T1000 (cell line): ENCODE data around the gene TCOF1.

Experiments
- DNase-seq: peaks from one replicate; lab custom pipeline; 2025; ENCODE audit warnings: mixed read lengths; lab: John Stamatoyannopoulos, UW

TCOF1 gene

DNA sequence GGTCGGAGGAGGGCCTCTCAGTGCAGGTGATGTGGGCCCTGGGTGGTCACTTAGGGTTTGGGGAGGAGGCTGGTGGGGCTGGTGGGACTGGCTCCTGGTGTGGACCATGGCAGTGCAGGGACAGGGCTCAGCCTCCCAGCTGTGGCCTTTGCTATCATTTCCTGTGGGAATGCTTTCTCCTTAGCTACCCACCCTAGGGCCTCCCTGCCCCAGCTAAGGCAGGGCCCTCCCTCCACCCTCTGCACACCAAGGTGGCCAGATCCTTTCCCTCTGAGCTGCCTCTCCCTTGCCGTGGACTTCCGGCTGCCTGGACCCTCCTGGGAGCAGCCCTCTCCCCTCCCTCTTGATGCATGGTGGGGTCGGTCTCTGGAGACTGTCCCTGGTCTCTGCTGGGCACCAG, 32.1 kb upstream of the TCOF1 start:
- no peak for DNase-seq

DNA sequence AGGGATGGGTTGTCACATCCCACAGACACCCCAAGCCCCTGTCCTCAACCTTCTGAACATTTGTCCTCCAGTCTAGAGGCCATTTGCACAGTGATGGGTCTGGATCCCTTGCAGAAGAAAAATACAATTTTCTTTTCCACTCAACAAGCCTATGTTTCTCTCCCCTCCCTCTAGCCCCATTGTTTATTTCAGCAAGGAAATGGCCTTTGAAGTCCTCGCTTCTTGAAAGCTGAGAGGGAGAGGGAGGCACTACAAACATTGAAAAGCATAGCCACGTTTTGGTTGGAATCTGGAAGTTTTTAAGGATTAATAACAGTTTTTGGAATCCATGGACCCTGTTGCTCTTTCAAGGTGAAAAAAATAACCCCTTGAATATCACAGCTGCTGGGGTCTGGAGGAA, 30.8 kb upstream of the TCOF1 start:
- DNase-seq: no peak

DNA sequence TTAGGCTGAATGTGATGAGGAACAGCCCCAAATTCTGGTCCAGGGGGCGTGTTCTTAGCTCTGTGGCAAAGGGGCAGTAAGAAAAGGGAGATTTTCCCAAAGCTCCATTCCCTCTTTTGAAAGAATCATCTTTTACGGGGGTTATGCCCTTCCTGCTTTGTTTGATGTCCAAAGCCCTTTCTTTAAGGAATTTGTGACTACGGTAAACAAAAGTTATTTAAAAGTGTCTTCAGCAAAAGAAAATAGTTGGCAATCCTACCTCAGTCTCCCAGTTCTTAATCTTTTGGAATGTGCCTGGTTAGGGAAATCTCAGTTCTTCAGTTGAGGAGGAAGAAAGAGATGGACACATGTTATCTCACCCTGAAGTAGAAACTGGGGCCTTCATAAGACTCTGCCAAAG, 30.4 kb upstream of the TCOF1 start:
- no peak for DNase-seq

DNA sequence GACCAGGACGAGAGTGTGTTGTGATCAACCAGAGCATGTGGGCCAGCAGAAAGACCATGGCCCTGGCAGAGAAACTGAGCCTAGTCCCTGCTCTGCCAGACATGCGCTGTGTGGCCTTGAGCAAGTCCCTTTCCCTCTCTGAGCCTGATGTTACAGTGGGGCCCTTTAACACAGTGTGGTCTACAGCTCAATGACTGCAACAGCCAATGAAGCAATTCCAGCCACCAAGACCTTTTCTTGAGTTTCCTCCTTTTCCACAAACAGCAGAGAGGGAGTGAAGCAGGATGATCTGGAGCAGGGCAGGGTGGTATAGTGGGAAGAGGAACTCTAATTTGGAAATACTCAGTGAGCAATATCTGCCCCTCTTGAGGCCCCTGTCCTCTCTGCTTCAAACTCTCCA, 29.0 kb upstream of the TCOF1 start:
- no peak for DNase-seq

DNA sequence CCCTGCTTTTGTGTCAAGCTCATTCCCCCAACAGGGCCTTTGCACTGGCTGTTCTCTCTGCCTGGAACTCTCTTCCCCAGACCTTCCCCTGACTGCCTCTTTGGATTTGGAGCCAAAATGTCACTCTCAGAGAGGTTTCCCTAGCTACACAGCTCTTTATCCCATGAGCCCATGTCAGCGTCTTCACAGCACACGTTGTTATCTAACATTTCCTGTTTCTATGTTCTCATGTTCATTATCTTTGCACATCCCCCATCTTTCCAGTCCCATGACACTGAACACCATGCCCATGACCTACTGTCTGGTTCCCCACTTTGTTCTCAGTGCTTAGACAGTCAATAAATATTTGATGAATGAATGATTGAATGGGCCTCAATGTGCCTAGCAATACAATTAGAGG, 28.5 kb upstream of the TCOF1 start:
- DNase-seq: no peak

DNA sequence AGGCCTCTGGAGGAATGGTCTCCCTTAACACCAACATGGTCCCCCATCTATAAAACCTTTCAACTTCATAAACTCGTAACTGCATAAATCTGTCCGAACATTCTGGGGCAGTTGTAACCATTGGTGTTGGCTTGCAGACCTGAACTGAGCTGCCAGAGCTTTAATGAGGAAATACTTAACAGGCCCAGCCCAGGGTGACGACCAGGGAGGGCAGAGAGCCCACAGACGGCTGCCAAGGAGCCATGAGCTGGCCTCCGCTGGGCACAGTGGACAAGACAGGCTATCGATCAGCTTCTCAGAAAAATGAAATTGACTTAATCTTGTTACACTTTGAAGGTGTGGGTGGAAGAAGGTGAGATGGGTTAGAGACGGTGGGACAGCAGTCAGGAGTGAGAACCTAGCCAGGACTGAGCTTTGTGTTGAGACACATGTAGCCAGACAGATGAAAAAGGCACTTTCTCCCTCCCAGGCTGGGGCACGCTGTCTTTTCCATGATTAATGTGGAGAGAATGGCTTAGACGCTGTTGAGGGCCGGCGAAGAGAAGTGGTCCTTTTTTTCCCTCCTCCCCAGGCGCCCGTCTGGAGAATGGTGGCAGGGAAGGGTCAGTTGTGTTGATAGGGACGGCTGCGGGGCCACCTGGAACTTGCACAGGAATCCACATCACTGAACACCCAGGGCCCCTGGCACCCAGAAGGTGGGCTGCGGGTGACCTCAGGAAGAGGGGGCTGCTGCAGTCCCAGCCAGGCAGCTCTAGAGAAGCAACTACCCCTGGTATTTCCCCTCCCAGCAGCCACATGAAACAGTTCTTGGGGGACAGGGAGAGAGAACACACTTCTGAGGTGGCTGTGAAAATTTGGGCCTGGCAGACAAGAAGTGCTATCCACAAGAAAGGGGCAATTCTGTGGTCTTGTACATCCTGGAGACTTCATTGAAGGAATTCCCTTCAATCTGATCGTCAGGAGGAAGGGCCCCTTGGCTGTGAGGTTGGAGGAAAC, 27.3 kb upstream of the TCOF1 start:
- DNase-seq: no peak

DNA sequence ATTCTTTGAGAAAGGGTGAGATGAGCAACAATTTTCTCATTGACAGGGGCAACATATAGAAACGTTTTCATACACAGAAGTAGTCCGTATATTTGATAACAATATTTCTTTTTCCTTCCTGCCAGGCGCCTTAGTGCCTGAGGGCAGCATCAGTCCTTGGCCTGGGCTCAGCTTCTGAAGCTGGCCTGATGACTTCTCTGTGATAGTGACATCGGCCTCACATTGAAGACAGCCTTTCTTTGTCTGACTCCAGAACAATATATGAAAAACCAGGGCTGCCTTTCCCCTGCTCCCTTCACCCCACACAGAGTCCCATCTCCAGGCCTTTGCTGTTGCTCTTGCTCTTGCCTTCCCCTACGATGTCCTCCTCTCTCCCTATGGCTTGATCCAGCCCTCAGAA, 24.1 kb upstream of the TCOF1 start:
- no peak for DNase-seq

DNA sequence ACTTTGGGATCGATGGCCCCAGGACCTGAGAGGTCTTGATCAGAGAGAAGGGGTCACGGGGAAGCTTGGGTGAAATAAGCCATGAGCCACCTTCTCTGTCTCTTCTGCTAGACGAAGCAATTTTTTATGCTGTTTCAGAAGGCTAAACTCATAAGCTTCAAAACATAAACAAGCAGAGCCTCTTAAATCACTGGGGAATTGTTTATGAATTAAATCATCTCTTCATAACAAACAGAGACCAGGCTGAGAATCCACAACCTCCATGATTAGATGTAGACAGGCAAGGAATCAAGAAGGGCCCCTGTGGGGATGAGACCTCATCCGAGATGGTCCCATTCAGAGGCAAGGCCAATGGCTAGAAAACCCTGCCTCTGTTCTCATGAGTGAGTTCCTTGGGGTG, 21.7 kb upstream of the TCOF1 start:
- DNase-seq: no peak

DNA sequence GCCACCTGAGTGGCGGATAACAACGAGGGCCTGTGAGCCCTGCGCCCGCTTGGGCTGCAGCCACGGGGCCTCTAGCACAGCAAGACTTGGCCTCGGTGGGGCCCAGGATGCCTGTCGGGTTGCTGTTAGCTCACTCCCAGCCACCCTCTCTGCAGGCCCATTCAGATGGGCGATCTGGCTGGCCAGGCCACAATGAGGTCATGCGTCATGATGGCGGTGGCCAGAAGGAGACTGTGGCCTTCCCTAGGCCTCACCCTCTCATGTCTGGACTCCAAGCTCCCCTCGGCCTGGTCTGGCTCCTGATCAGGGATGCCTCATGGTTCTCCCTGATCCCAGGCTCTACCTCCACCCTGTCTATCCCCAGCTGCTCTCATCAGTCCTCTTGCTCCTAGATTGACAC, 19.0 kb upstream of the TCOF1 start:
- DNase-seq: no peak

DNA sequence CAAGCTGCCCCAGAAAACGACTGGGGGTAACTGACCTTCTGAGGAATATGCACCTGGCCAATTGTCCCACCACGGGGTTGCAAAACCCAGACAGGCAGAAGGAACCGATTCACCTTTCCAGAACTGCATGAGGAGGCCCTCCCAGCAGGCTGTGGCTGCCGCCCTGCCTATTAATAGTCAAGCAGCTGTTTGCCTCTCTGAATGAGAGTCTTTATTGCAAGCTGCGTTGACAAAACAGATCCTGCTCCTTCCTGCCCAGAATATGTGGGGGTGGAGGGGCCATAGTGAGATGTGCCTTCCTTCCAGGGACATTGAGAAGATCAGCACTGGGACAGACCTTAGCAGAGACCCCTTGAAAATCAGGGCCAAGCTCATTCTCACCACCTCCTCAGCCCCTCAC, 18.3 kb upstream of the TCOF1 start:
- no peak for DNase-seq

DNA sequence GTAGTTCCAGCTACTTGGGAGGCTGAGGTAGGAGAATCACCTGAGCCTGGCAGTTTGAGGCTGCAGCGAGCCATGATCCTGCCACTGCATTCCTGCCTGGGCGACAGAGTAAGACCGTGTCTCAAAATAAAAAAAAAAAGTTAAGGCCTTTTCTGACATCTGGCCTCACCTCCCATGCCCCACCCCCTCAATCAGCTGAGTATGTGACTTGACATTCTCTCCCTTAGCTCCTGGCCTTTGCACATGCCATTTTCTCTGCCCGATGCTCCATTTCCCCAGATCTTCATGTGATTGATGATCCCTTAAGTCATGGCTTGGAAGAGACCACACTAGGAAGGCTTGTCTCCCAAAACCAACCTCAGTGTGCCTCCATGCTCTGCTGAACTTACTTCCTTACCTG, 17.7 kb upstream of the TCOF1 start:
- no peak for DNase-seq

DNA sequence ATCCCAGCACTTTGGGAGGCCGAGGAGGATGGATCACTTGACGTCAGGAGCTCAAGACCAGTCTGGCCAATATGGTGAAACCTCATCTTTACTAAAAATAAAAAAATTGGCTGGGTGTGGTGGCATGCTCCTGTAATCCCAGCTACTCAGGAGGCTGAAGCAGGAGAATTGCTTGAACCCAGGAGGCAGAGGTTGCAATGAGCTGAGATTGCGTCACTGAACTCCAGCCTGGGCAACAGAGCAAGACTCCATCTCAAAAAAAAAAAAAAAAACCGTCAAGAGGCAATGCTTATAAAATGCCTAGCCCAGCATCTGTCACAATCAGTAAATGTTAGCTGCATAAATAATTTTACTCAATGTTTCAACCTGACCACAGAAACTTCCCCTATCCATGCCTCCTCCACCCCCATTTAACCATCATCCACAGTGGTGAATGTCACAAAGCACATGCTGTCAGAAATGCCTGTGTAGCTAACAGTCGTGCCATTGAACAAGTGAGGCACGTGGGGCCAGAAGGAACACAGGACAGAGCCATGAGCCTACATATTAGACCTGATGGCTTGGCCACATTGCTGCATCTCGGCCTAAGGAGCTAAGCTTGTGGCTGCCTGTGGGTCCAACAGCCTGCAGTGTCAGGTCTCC, 16.8 kb upstream of the TCOF1 start:
- no peak for DNase-seq

DNA sequence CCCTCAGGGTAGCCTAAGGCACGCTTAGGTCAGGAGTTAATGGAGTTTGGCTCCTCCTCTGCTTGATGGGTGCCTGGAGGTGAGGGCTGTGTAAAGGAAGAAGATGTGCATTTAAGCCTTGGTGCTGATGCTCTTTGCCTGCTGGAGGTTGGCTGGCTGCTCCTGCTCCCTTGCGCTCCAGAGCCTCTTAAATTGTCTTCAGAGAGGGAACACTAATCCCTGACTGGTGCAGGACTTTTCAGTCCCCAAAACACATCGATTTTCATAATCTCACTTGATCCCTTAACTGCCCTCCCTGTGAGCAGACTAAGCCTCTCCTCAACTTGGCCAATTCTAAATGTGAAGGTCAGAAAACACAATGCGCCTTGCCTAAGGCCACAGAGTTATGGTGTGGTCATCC, 16.2 kb upstream of the TCOF1 start:
- DNase-seq: no peak

DNA sequence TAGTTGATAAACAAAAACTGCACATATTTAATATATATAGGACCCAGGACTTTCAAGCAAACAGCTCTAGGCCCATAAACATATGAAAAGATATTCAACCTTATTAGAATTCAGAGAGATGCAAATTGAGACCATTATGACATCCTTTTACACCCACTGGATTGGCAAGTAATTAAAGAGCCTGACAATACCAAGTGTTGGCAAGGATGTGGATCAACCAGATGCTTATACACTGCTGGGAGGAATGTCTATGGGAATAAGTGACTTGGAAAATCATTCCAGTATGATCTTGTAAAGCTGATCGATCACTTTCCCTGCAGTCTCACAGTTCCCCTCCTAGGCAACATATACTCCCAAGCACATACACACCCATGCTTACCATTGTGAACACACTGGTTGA, 15.5 kb upstream of the TCOF1 start:
- no peak for DNase-seq

DNA sequence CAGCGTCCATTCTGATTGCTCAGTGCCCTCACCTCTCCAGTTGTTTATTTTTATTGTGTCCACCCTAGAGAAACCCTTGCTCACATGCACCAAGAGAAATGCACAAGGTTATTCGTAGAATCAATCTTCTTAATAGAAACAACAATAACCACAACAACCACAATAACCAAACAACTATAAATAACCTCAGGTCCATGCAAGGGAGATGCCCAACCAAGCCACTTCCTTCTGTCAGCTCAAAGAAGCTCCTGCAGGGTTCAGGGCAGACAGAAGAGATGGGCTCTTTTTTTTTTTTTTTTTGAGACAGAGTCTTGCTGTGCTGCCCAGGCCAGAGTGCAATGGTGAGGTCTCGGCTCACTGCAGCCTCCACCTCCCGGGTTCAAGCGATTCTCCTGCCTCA, 14.9 kb upstream of the TCOF1 start:
- no peak for DNase-seq

DNA sequence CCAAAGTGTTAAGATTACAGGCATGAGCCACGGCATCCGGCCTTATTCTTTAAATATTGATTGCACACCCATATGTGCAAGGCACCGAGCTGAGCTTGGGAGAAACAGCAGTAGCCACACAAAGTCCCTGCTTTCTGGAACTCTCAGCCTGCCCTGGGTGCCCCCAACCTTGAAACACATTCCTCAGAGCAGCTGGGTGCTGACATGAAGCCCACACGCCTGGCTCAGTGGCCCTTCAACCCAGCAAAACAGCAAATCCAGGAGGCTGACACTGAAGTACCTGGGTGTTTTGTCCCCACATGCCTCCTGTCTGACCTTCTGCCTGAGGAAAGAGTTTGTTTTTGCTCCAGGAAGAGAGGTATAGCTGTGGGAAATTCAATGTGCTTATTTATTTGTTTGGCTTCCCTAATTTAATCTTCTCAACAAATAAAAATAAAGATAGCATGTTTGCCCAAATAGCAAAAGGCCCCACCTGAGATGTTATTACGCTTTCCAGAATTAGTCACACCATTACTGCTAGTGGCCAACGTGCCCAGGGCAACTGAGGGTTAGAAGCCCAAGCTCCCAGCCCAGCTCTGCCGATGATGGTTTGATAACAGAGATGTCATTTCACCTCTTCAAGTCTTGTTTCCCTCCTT, 13.4 kb upstream of the TCOF1 start:
- DNase-seq: no peak

DNA sequence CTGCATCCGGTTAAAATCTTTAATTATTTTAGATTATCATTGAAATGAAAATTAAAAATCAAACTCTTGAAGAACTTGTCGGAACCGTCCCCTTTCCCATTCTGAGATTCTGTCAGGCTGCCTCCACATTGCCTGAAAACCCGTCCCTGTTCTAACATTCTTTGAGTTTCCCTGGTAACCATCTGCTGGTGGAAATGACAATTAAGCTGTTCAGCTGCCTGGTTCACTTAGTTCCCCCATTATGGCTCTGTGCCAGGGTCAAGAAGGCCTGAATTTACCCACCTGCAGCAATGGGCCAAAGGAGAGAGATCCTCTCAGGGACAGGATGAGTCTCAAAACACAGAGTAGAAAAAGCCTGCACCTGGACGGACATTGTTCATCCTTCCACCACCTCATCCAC, 11.8 kb upstream of the TCOF1 start:
- DNase-seq: no peak

DNA sequence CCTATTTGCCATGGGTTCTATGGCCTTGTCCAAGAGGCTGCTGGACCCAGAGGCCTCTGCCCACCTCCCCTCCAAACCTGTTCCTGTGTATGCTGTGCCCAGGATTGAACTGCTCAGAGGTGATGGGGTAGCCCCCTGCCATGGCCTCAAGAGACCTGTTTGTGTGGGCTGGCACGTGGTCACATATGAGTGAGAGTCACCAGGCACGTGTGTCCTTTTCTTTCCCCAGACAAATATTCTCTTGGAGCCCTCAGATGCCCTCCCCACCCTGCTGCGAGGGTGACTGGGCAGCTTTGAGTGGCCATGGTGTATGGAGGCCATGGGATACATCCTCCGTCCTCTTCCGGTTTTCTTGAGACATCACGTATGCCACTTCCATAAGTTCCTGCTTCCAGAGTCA, 10.9 kb upstream of the TCOF1 start:
- no peak for DNase-seq

DNA sequence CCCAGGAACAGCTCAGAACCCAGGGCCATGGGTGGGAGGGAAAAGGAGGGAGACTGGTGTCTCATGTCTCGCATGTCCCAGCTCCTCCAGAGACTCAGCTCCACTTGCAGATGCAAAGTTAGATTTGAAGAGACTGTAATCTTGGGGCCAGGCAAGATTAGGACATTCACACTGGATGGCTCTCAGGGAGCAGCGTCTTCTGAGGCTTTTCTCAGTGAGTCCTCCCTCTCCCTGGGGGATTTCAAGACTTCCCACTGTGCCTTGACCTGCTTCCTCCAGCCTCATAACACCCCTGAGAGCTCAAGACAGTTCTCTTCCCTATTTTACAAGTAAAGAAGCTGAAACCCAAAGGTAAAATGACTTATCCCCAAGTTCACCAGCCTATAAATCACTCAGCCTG, 10.5 kb upstream of the TCOF1 start:
- no peak for DNase-seq

DNA sequence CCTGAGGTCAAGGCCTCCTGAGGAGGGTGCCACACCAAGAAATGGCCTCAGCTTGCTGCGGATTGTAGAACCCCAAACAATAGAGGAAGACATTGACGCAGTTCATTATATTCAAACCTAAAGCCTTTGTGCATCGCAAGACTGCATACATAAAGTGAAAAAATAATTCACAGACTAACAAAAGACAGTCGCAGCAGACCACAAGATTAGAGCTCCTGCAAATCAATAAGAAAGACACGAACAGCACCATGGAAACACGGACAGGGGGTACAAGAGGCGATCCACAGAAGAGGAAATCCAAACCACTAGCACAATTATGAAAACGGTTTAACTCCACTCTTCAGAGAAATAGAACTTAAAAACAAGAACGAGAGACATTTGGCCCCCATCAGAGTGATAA, 10.0 kb upstream of the TCOF1 start:
- no peak for DNase-seq

DNA sequence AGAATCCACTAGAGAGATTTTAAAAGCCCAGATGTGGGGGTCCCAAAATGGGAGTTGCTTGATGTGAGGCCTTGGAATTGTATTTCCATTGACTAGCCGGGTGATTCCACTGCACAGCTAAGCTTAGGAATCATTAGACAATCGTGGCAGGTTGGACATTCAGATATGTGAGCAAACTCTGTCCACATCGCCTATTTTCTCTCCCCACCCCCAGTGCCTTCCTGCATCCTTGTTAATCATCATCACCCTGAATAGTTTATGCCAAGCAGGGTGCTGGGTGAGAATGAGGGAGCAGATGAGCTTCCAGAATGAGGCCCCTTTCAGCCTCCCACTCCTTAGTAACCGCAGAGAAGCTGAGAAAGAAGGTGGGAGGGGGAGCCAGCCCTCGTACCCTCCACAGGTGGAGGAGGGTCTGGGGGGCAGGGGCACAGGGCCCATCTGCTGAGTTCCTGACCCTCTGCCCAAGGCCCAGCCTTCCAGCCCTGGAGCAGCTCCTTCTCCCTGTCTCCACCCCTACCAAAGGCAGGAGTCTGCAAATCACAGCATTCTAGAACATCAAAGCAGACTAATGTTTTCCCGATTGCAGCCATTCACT, 7.7 kb upstream of the TCOF1 start:
- DNase-seq: no peak

DNA sequence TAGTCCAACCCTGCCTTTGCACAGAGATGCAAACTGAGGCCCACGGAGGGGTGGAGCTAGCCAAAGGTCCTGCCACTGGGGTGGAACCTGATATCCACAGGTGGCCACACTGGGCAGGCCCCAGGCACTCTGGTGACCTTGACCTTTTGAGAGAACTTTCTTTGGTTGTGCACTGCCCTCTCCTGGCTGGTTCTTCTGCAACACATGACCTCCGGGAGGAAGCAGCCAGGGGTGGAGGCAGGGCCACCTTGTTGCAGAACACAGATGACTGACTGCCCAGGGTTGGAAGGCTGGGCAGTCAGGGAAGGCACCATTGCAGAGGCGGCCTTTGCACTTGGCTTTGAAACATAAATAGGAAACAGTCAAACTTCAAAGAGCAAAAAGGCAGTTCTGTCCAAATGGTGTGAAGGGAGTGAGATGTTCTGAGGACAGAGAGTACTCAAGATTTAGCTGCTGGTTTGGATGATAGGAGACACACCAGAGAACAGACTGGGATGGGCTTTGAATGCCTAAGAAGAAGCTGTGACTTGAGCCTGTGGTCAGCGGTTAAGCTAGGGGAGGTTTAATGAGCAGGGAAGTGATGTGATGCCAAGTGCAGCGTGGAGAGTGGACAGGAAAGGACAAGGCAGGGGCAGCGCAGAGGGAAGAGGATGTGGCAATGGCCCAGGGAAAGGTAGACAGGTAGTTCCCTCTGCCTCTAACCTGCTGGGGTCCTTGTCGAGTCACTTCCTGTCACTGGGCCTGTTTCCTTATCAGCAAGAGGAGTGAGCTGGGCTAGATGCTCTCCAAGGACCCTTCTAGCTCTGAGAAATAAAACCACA, 6.8 kb upstream of the TCOF1 start:
- DNase-seq: peak; percentile 27
